Dendritic cell treated with granulocyte-macrophage colony-stimulating factor and Interleukin-4, amounts not matched to agents 40 ng/mL and 50 ng/mL, for 4 days (primary cell): ENCODE results near the gene CCNB1IP1.
"Not testable (repeated sequence)": the region's sequence is repeated elsewhere in the genome, so short reads cannot be mapped to it uniquely, and the experiment has no call there.

Experiments
- H3K27ac Mint-ChIP-seq: one replicate; pipeline ENCODE4 v1.8.0; 2022; ENCODE audit warnings: mild to moderate bottlenecking, mixed read lengths
- H3K27me3 Mint-ChIP-seq: one replicate; pipeline ENCODE4 v1.8.0; 2022; ENCODE audit warnings: mild to moderate bottlenecking, mixed read lengths
- H3K36me3 Mint-ChIP-seq: one replicate; pipeline ENCODE4 v1.8.0; 2022; ENCODE audit warnings: low read depth, mixed read lengths
- H3K4me1 Mint-ChIP-seq: one replicate; pipeline ENCODE4 v1.8.0; 2022; ENCODE audit warnings: low read depth, mixed read lengths
- H3K4me3 Mint-ChIP-seq: one replicate; pipeline ENCODE4 v1.8.0; 2022; ENCODE audit warnings: mild to moderate bottlenecking, moderate library complexity, mixed read lengths
- H3K9me3 Mint-ChIP-seq: one replicate; pipeline ENCODE4 v1.8.0; 2022; ENCODE audit warnings: mixed read lengths
- intact Hi-C: fragments of 100-400 bp; cut with micrococcal nuclease; formaldehyde crosslinking; loops from one replicate; pipeline ENCODE4 v1.15.0; 2022

The CCNB1IP1 gene

GRCh38 chr14:20332788-20333493, at the start of gene CCNB1IP1:
Gene CCNB1IP1 (minus strand): TSS chr14:20333279. CDS start chr14:20316523, 16,756 bp downstream.
- Mint-ChIP-seq H3K36me3 (peaks cover 7% of the 10 kb centered on the region), H3K4me1 (peaks cover 19% of the 10 kb centered on the region), H3K27ac (peak within 1 kb of the TSS; percentile 83), H3K4me3 (peak within 1 kb of the TSS; percentile 90), H3K27me3 (peaks cover 3% of the 10 kb centered on the region), H3K9me3 (no peaks in the 10 kb centered on the region)
- intact Hi-C loops = no loop called here

- peaks cover 98% of the 10 kb centered on the region for H3K36me3 Mint-ChIP-seq
- H3K9me3 Mint-ChIP-seq = no peaks in the 10 kb centered on the region
- no peaks in the 10 kb centered on the region for H3K27me3 Mint-ChIP-seq
- H3K27ac Mint-ChIP-seq = no peak overlapping the region
- intact Hi-C loops = no loop called here
- H3K4me3 Mint-ChIP-seq = no peak overlapping the region
- peaks cover 2% of the 10 kb centered on the region for H3K4me1 Mint-ChIP-seq
Observed at GRCh38 chr14:20382526-20382925, 49.4 kb upstream of the CCNB1IP1 start.

DNA sequence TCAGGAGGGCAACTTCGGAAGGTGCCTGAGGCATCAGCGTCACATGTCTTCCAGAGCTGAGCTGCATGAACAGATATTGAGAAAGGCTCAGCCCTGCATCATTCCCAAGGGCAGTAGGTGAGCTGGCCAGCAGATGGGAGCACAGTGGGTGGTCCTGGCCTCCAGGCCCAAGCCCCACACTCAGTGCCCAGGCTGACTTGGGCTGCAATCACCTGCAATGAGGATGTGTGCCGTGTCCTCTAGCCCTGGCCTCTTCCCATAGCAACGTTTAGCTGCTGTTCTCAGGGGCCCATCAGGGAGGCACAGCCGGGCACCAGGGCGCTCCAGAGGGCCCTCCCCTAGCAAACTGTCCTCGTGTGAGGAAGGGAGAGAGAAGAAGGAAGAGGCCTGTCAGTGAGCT, 48.3 kb upstream of the CCNB1IP1 start:
- Mint-ChIP-seq H3K9me3 (no peaks in the 10 kb centered on the region), H3K27me3 (no peaks in the 10 kb centered on the region), H3K4me1 (no peaks in the 10 kb centered on the region), H3K4me3 (no peak overlapping the region), H3K27ac (no peak overlapping the region), H3K36me3 (peaks cover 98% of the 10 kb centered on the region)
- intact Hi-C loops = no loop called here

DNA sequence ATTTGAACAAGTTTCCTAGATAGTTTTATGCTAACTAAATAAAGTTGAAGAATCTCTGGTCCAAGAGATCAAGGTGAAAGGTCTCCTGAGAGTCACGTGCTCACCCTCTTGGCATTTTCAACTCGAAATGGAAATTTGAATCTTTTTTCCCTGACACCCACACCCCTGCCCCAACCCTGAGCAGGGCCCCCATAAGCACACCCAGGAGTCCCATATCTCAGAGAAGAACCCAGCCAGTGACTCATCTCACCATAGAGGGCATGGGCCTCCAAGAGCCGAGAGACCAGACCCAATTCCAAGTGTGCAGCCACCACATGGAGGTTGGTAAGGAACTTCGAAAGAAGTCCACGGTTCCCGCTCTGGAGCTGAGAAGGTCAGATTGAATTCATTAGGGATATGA, 47.6 kb upstream of the CCNB1IP1 start:
- H3K36me3 Mint-ChIP-seq = peaks cover 98% of the 10 kb centered on the region
- intact Hi-C loops = no loop called here
- no peaks in the 10 kb centered on the region for H3K27me3 Mint-ChIP-seq
- H3K4me3 Mint-ChIP-seq = no peak overlapping the region
- no peak overlapping the region for H3K27ac Mint-ChIP-seq
- no peaks in the 10 kb centered on the region for H3K4me1 Mint-ChIP-seq
- H3K9me3 Mint-ChIP-seq = no peaks in the 10 kb centered on the region

- intact Hi-C loops = no loop called here
- no peaks in the 10 kb centered on the region for H3K9me3 Mint-ChIP-seq
- H3K27ac Mint-ChIP-seq = no peak overlapping the region
- no peaks in the 10 kb centered on the region for H3K27me3 Mint-ChIP-seq
- H3K4me1 Mint-ChIP-seq = no peaks in the 10 kb centered on the region
- H3K4me3 Mint-ChIP-seq = no peak overlapping the region
- H3K36me3 Mint-ChIP-seq = peaks cover 100% of the 10 kb centered on the region
Observed at GRCh38 chr14:20379743-20380142, 46.7 kb upstream of the CCNB1IP1 start.

DNA sequence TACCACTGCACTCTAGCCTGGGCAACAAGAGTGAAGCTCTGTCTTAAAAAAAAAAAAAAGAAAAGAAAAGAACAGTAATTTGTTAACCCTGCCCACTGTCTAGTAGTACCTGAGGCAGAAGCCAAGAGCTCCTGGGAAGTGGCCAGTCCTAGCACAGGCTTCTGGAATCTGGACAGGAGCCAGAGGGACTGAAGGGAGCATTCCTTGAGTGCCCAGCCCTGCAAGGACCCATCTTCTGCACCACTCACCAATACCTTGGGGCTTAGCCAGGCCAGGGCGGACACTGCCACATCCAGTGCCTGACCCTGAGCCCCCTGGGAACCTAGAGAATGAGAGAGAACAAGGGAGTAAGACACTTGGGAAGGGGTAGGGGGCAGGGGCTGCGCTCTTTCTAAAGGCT, 44.1 kb upstream of the CCNB1IP1 start:
- Mint-ChIP-seq H3K36me3 (peaks cover 100% of the 10 kb centered on the region), H3K4me1 (no peaks in the 10 kb centered on the region), H3K9me3 (no peaks in the 10 kb centered on the region), H3K27ac (no peak overlapping the region), H3K4me3 (no peak overlapping the region), H3K27me3 (no peaks in the 10 kb centered on the region)
- intact Hi-C loops = no loop called here

- peak overlapping the region; percentile 20 for H3K27ac Mint-ChIP-seq
- H3K27me3 Mint-ChIP-seq = no peaks in the 10 kb centered on the region
- intact Hi-C loops = no loop called here
- H3K4me1 Mint-ChIP-seq = no peaks in the 10 kb centered on the region
- no peaks in the 10 kb centered on the region for H3K9me3 Mint-ChIP-seq
- H3K4me3 Mint-ChIP-seq = no peak overlapping the region
- H3K36me3 Mint-ChIP-seq = peaks cover 100% of the 10 kb centered on the region
Observed at GRCh38 chr14:20376071-20376588, 43.1 kb upstream of the CCNB1IP1 start.

DNA sequence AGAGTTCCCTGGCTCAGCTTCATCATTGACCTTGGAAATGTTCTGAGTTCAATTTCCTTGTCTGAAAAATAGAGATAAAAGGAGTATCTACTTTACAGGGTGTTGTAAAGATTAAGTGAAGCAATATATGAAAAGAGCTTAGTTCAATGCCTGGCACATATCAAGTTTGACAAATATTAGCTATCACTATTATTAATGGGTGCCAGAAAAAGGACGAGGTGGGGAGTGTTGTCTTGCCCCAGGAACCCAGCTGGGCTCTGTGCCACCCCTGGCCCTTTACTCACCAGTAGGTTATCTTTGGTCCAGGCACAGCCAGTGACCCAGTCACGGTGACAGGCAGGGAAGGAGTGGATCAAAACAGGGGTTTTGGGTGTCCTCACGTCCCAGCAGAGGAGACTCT, 42.4 kb upstream of the CCNB1IP1 start:
- Mint-ChIP-seq H3K27ac (no peak overlapping the region), H3K4me1 (no peaks in the 10 kb centered on the region), H3K4me3 (no peak overlapping the region), H3K9me3 (no peaks in the 10 kb centered on the region), H3K36me3 (peaks cover 100% of the 10 kb centered on the region), H3K27me3 (no peaks in the 10 kb centered on the region)
- intact Hi-C loops = no loop called here

DNA sequence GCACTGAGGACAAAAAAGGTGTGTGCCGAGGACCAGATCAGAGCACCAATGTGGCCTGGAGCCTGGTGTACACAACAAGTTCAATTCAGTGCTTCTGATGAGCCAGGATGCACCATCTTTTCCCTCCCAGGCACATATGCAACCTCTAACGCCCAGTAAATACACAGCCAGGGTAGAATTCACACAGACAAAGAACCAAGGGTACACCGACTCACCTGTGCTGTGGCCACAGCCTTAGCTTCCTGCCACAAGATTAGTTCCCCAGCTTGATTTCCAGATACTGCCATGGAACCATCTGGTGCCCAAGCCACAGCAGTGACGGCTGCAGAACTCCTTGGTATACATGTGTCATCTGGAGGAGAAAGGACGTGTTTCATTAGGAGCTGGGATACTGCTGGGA, 39.7 kb upstream of the CCNB1IP1 start:
- H3K36me3 Mint-ChIP-seq = peaks cover 100% of the 10 kb centered on the region
- no peak overlapping the region for H3K27ac Mint-ChIP-seq
- no peak overlapping the region for H3K4me3 Mint-ChIP-seq
- H3K9me3 Mint-ChIP-seq = no peaks in the 10 kb centered on the region
- H3K4me1 Mint-ChIP-seq = no peaks in the 10 kb centered on the region
- intact Hi-C loops = no loop called here
- H3K27me3 Mint-ChIP-seq = no peaks in the 10 kb centered on the region

DNA sequence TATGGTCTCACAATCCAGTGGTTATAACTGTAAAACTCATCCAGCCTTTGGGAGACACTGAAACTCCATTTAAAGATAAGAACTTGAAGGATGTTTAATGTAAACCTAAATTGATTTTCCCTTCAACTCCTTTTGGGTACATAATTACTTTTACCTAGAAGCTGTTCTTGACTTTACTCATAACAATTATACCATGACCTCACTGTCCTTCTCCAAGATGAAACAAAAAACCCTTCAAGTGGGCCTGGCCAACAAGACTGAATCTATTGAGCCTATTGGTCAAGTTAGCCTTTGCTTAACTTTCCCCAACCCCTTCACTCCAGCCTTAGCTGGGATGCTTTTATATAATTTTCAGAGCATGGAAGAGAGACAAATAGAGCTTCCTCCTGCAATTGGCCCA, 32.8 kb upstream of the CCNB1IP1 start:
- intact Hi-C loops = no loop called here
- H3K4me1 Mint-ChIP-seq = no peaks in the 10 kb centered on the region
- H3K27me3 Mint-ChIP-seq = no peaks in the 10 kb centered on the region
- H3K36me3 Mint-ChIP-seq = peaks cover 97% of the 10 kb centered on the region
- no peaks in the 10 kb centered on the region for H3K9me3 Mint-ChIP-seq
- no peak overlapping the region for H3K4me3 Mint-ChIP-seq
- no peak overlapping the region for H3K27ac Mint-ChIP-seq

DNA sequence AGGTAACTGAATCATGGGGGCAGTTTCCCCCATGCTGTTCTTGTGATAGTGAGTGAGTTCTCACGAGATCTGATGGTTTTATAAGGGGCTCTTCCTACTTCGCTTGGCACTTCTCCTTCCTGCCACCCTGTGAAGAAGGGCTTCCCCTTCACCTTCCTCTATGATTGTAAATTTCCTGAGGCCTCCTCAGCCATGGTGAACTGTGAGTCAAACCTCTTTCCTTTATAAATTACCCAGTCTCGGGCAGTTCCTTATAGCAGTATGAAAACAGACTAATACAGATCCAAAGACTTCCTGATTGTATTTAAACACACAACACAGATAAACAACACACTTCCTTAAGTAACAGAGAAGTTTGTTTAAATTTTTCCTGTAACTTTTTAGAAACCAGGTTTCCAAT, 25.4 kb upstream of the CCNB1IP1 start:
- peaks cover 84% of the 10 kb centered on the region for H3K36me3 Mint-ChIP-seq
- H3K4me1 Mint-ChIP-seq = peaks cover 12% of the 10 kb centered on the region
- H3K9me3 Mint-ChIP-seq, intact Hi-C loops, H3K4me3 Mint-ChIP-seq, H3K27me3 Mint-ChIP-seq: not testable (repeated sequence)
- peak overlapping the region; percentile 58 for H3K27ac Mint-ChIP-seq

- Mint-ChIP-seq H3K4me1 (peaks cover 12% of the 10 kb centered on the region), H3K9me3 (no peaks in the 10 kb centered on the region), H3K27ac (no peak overlapping the region), H3K27me3 (no peaks in the 10 kb centered on the region), H3K4me3 (no peak overlapping the region), H3K36me3 (peaks cover 86% of the 10 kb centered on the region)
- intact Hi-C loops = no loop called here
Observed at GRCh38 chr14:20356422-20356821, 23.3 kb upstream of the CCNB1IP1 start.

- intact Hi-C loops = no loop called here
- H3K4me1 Mint-ChIP-seq = no peaks in the 10 kb centered on the region
- peaks cover 90% of the 10 kb centered on the region for H3K36me3 Mint-ChIP-seq
- H3K27me3 Mint-ChIP-seq = no peaks in the 10 kb centered on the region
- H3K9me3 Mint-ChIP-seq = no peaks in the 10 kb centered on the region
- H3K27ac Mint-ChIP-seq = no peak overlapping the region
- no peak overlapping the region for H3K4me3 Mint-ChIP-seq
Observed at GRCh38 chr14:20350860-20351259, 17.8 kb upstream of the CCNB1IP1 start.

- intact Hi-C loops = no loop called here
- H3K27me3 Mint-ChIP-seq = no peaks in the 10 kb centered on the region
- H3K4me1 Mint-ChIP-seq = no peaks in the 10 kb centered on the region
- no peak overlapping the region for H3K4me3 Mint-ChIP-seq
- H3K27ac Mint-ChIP-seq = no peak overlapping the region
- peaks cover 90% of the 10 kb centered on the region for H3K36me3 Mint-ChIP-seq
- no peaks in the 10 kb centered on the region for H3K9me3 Mint-ChIP-seq
Observed at GRCh38 chr14:20350282-20350681, 17.2 kb upstream of the CCNB1IP1 start.

GRCh38 chr14:20347747-20348146, 14.7 kb upstream of the CCNB1IP1 start:
- H3K27me3 Mint-ChIP-seq = no peaks in the 10 kb centered on the region
- peaks cover 70% of the 10 kb centered on the region for H3K36me3 Mint-ChIP-seq
- H3K9me3 Mint-ChIP-seq = no peaks in the 10 kb centered on the region
- H3K4me3 Mint-ChIP-seq = no peak overlapping the region
- H3K27ac Mint-ChIP-seq = no peak overlapping the region
- H3K4me1 Mint-ChIP-seq = peaks cover 7% of the 10 kb centered on the region
- intact Hi-C loops = loop anchor here (10.0 kb wide), 1 partner anchor 67 kb away; the partner anchor contains the start of gene TEP1
